SW 1271 (cell line): ENCODE data around the gene PRIM1.
"Not testable (repeated sequence)": the region's sequence is repeated elsewhere in the genome, so short reads cannot be mapped to it uniquely, and the experiment has no call there.

Experiments used
- DNase-seq, 2 experiments: peaks; one replicate each; lab custom pipeline; 2025; lab: John Stamatoyannopoulos, UW

The PRIM1 gene

DNA sequence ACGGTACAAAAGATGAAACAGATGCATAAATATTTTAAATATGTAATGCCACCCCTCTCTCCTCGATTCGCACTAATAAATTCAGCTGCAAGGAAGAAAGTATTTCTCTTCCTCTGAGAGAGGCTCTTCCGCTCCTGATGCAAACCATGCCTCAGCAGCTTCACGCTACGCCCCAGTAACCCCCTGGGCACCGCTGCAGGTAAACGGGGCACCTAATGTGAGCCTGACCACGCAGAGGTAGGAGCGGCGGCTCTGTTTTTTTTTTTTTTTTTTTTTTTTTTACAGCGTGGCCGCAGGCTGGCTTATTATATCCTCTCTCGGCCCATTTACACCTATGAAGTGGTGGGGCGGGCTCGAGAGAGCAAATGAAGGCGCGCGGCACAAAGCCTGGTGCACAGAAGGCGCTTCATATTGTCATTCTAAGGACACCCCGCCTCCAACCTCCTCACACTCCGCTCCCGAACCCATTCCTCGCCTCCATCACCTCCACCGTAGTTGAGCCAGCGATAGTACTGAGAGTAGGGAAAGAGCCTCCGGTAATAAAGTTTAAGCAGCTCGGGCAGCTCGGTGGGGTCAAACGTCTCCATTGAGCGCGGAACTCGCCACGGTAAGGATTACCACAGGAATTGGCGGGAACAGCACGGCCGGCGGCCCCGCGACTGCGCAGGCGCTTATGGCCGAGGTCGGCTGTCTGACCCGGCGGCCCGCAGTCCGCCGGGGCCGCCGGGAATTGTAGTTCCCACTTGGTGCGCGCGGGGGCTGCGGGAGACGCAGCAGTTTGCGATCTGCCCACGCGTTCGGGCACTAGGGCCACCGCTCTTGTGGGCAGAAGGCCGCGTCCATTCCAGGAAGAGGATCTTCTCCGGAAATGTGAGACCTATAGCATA lies at the start of gene PRIM1:
TSS of gene PRIM1 (minus strand) at position 612 of the 887 bp plus-strand sequence. CDS start at position 587, 25 bp downstream.
- DNase-seq = peak; percentile 57 to 85

- no peak for DNase-seq
Measured at GRCh38 chr12:56800221-56800620, 48.1 kb upstream of the PRIM1 start.

DNA sequence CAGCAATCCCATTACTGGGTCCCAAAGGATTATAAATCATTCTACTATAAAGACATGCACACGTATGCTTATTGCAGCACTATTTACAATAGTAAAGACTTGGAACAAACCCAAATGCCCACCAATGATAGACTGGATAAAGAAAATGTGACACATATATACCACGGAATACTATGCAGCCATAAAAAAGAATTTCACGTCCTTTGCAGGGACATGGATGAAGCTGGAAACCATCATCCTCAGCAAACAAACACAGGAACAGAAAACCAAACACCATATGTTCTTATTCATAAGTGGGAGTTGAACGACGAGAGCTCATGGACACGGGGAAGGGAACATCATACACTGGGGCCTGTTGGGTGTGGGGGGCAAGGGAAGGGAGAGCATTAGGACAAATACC lies 47.2 kb upstream of the PRIM1 start:
- not testable (repeated sequence) for DNase-seq

GRCh38 chr12:56795791-56796190 lies 43.7 kb upstream of the PRIM1 start:
- not testable (repeated sequence) for DNase-seq

DNA sequence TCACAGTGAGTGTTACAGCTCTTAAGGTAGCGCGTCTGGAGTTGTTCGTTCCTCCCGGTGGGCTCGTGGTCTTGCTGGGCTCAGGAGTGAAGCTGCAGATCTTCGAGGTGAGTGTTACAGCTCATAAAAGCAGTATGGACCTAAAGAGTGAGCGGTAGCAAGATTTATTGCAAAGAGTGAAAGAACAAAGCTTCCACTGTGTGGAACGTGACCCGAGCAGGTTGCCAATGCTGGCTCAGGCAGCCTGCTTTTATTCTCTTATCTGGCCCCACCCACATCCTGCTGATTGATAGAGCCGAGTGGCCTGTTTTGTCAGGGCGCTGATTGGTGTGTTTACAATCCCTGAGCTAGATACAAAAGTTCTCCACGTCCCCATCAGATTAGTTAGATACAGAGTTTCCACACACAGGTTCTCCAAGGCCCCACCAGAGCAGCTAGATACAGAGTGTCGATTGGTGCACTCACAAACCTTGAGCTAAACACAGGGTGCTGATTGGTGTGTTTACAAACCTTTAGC lies 43.0 kb upstream of the PRIM1 start:
- not testable (repeated sequence) for DNase-seq

DNA sequence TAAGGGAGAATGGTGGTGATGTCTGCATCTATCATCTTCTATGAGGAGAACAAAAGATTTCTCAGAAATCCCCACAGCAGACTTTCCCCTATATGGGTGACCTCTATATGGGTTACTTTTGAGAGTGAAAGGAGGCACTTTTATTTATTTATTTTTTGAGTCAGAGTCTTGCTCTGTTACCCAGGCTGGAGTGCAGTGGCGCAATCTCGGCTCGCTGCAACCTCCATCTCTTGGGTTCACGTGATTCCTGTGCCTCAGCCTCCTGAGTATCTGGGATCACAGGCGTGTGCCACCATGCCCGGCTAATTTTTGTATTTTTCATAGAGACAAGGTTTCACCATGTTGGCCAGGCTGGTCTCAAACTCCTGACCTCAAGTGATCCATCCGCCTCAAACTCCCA lies 41.0 kb upstream of the PRIM1 start:
- DNase-seq = not testable (repeated sequence)

- DNase-seq = no peak
Measured at GRCh38 chr12:56792678-56793077, 40.6 kb upstream of the PRIM1 start.

DNA sequence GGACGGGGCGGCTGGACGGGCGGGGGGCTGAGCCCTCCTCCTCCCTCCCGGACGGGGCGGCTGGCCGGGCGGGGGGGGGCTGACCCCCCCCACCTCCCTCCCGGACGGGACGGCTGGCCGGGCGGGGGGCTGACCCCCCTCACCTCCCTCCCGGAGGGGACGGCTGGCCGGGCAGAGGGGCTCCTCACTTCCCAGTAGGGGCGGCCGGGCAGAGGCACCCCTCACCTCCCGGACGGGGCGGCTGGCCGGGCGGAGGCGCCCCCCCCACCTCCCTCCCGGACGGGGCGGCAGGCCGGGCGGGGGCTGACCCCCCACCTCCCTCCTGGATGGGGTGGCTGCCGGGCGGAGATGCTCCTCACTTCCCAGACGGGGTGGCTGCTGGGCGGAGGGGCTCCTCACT lies 37.3 kb upstream of the PRIM1 start:
- DNase-seq = not testable (repeated sequence)

DNA sequence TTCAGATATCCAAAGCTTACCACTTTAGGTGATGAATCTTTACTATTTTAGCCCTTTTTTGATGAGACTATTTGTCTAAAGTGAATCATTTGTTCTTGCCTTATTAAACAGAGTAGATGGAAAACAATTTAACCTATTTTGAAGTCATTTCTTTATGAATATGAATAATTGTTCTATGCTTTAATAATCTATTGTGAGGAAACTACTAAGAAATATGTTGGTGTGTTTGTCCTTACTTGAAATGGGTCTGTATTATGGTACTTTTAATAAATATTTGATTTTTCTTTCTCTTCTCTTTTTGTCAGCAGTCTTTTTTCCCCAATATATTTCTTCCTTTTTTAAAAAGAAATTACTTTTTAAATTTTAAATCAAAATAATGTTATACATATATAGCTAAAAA lies 35.4 kb upstream of the PRIM1 start:
- no peak for DNase-seq

DNA sequence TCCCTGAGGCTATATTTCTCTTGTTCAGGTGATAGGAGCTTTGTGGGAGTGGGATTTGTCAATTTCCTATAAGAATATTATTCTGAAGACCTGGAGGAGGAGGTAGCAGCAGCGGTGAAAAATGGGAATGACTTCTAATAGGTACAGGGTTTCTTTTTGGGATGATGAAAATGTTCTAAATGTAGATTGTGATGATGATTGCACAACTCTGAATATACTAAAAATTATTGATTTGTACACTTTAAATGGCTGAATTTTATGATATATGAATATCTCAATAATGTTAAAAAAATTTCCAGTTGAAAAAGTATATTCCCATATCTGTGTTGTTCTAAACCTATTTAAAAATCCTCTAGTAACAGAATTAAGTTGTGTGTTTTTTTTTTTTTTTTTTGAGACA lies 33.8 kb upstream of the PRIM1 start:
- no peak for DNase-seq

GRCh38 chr12:56785141-56785865 lies 33.2 kb upstream of the PRIM1 start:
- no peak for DNase-seq

- DNase-seq = no peak
Measured at GRCh38 chr12:56781726-56782125, 29.6 kb upstream of the PRIM1 start.

DNA sequence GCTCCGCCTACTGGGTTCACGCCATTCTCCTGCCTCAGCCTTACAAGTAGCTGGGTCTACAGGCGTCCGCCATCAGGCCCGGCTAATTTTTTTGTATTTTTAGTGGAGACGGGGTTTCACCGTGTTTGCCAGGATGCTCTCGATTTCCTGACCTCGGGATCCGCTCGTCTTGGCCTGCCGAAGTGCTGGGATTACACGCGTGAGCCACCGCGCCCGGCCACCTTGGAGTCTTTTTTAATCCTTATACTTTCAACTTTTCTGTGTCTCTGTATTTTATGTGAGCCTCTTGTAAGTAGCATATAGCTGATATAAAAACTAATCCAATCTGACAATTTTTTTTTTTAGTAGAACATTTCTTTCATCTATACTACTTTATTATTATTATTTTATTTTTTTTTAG lies 26.6 kb upstream of the PRIM1 start:
- DNase-seq = no peak

GRCh38 chr12:56776654-56777053 lies 24.5 kb upstream of the PRIM1 start:
- DNase-seq = no peak

DNA sequence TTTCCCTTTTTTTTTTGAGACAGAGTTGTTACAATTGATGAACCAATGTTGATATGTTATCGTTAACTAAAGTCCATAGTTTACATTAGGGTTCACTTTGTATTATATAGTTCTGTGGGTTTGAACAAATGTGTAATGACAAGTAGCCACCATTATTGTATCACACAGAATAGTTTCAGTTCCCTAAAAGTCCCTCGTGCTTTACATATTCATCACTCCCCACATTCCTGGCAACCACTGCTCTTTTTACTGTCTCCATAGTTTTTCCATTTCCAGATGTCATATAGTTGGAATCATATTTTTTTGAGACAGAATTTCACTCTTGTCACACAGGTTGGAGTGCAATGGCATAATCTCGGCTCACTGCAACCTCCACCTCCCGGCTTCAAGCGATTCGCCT lies 23.5 kb upstream of the PRIM1 start:
- no peak for DNase-seq

GRCh38 chr12:56773113-56773512 lies 21.0 kb upstream of the PRIM1 start:
- no peak for DNase-seq

DNA sequence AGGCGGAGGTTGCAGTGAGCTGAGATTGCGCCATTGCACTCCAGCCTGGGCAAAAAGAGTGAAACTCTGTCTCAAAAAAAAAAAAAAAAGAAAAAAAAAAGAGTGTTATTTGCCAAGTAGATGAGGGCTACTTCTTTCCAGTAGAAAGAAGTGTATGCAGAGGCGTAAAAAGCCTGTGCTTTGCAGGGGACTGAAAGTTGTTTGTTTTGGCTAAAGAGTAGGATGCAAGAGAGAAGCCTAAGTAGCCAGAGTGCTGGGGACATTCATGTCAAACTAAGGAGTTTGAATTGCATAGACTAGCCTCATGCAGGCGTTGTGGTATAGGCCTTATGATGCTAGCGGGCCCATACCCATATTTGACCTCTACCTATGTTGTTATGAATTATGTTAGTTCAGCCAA lies 20.5 kb upstream of the PRIM1 start:
- DNase-seq = no peak

DNA sequence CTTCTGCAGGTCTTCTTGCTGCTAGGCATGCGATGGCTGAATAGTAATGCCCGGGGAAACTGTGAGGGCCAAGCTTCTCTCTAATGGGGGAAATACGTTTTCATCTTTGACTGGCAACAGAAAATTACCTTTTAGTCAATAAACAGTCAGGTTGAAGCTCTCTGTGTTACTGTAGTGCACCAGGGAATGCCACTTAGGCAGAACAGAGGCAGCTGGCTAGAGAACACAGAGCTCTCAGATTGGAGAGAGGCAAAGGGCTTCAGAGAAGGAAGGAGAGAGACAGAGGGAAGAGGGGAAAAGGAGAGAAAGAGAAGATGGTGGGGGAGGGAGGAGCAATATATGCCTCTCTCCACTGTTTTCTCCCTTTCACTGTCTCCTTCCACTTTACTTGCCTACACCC lies 17.7 kb upstream of the PRIM1 start:
- DNase-seq = no peak

DNA sequence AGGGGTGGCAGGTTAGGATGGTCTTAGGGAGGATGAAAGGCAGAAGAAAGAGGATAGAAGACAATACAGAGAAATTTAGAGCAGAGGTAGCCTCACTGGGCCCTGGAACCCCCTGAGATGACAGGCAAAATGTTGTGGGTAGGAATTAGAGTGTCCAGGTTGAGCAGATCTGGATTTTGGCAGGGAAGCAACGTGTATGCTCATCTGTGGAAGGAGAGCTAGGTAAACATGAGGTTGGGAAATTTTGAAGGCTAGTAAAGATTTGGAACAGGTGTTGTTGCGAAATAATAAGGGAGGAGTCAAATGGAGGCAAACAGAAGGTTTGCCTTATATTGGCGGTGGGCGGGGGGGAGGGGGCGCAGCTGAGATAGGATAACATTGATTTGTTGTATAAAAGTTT lies 16.3 kb upstream of the PRIM1 start:
- no peak for DNase-seq

- DNase-seq = no peak
Measured at GRCh38 chr12:56766535-56766934, 14.4 kb upstream of the PRIM1 start.

GRCh38 chr12:56763753-56764657 lies 11.9 kb upstream of the PRIM1 start:
- no peak for DNase-seq

GRCh38 chr12:56761812-56762211 lies 9.7 kb upstream of the PRIM1 start:
- no peak for DNase-seq
